Stimulated activated CD8-positive, alpha-beta memory T cell treated with anti-CD3 and anti-CD28 coated beads, Interleukin-2, amount 100 ng/mL, for 1 hour (primary cell): ENCODE results near the gene LRRC32.

Experiments
- DNase-seq, 2 donors: peaks; one replicate each; pipeline ENCODE4 v3.0.0-alpha.2; 2020; ENCODE audit warnings: low read depth in 2 of 2

Gene LRRC32

DNA sequence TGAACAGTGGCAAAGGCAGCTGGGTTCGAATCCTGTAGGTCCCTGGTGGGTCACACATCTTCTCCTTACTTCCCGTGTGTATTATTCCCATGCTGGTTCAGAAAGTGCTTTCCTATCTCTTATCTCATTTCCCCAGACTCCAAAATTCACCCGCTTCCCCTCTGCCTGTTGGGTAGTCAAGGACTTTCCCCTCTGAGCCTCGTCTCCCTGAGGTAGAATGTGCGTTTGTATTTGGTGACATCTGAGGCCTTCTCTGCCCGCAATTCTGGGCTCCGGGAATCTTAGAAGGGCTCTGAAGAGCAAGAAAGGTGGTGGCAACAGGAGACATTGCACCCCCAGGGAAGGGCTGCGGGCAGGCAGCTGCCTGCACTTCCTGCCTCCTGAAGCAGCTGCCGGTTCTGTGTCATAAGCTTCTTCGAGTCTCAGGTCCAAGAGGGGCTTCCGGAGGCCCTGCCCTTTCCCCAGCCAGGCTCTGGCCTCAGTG lies 5.9 kb downstream of the LRRC32 start:
- no peak for DNase-seq

DNA sequence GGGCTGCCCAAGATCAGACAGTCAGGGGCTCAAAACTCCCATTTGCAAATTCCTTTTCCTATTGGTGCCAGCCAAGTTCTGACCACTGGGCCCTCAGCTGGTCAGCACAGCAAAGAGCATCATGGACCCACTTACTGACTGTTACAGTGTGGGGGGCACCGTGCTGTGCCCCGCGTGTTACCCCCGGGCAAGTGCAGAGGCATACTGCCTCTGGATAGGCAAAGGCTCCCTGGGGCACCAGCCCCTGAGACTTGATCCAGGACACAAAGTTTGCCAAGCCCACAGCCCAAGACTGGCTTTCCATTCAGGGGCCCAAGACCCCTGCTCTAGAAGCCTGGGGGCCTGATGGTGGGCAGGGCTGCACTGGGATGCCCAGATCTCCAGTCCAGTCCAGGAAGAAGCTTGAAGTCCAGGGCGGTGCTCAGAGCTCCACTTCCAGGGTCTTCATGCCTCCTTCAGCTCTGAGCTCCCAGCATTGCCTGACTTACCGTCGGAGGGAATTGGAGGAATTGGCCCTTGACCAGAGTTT lies 6.6 kb downstream of the LRRC32 start:
- no peak for DNase-seq

DNA sequence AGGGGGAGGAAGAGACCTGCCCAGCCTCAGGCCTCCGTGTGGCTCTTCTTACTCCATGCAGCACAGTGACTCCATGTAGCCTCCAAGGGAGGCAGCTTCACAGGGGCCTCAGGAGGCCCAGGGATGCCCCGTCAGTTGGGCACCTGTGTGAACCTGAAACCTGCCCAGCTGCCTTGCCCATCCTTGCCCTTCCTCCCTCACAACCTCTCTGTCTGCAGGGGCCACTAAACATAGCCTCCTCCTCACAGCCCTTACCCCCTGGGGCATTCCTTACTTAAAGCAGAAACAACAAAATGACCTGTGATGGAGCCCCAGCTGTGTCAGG lies 7.1 kb downstream of the LRRC32 start:
- DNase-seq = no peak

DNA sequence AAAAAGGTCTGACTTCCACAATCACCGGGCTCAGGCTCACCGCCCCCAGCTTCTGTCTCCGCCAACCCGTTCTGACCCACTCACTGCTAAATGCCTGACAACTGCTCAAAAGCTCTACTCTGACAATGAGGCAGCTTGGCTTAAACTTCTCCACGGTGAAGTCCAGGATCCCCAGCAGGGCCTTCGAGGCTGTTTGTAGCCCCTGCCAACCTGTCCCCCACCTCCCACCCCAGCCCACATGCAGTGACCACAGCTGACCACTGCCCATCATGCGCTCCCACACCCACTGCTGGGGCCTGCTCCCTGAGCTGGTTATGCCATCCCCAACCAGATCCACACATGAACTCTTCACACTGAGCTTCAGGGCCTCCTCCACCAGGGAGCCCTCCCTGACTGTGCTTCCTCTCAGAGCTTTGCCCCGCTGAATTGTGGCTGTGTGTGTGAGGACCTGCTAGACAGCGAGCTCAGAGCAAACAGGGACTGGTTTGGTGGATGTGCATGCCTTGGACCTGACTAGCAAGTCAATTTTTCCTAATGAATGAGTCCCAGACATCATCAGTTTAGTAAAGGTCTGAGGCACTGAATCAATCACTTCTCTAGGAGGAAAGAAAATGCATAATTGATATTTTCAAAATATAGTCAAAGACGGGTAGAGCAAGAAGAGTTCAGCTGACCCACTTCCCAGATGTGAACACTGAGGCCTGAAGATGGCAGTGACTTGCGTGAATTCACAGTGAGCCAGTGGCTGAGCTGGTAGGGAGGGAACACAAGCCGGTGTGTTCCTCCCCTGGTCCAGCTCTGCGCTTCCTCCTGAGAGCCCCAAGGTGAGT lies 7.7 kb downstream of the LRRC32 start:
- DNase-seq = no peak

DNA sequence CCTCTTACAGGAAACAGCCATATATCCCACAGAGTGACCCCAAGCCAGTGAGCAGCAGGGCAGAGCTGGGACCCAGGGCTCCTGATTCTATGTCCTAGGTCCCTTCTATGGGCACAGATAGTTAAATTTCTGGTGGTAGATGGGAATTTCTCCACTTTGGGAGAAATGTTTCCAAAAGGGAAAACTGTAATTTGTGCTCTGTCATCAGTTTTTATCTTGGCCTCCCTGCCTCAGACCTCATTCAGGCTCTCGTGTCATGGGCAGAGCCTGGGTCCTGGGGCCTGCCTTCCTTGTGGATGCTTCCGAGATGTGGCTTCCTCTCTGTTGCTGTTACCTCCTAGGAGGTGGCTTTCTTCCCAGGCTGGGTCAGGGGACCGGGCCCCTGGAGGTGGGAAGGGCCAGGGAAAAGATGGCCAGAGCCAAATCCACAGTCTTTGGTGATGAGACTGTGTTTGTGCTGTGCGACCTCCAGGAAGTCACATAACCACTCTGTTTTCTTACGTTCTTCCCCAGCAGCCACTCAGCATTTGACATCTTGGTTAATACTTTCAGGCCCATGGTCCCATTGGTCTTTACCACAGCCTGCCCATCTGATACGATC lies 8.6 kb downstream of the LRRC32 start:
- DNase-seq = no peak

DNA sequence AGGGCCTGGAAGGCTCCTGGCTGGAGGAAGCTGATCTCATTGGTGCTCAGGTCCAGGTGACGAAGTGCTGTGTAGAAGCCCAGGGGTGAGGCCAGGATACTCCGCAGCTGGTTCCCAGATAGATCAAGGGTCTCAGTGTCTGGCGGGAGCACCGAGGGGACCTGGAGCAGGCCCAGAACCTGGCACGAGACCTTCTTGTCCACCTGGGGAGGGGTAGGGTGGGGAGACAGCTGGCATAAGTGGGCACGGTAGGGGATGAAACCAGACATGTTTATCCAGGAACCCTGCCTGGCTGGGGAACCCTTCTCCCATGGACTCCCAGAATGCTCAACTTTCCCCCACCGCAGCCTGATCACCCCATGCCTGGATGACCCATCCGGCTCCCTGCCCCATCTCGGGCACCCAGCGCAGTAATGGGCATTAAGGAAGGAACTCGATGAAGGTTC lies 9.2 kb downstream of the LRRC32 start:
- DNase-seq = no peak

DNA sequence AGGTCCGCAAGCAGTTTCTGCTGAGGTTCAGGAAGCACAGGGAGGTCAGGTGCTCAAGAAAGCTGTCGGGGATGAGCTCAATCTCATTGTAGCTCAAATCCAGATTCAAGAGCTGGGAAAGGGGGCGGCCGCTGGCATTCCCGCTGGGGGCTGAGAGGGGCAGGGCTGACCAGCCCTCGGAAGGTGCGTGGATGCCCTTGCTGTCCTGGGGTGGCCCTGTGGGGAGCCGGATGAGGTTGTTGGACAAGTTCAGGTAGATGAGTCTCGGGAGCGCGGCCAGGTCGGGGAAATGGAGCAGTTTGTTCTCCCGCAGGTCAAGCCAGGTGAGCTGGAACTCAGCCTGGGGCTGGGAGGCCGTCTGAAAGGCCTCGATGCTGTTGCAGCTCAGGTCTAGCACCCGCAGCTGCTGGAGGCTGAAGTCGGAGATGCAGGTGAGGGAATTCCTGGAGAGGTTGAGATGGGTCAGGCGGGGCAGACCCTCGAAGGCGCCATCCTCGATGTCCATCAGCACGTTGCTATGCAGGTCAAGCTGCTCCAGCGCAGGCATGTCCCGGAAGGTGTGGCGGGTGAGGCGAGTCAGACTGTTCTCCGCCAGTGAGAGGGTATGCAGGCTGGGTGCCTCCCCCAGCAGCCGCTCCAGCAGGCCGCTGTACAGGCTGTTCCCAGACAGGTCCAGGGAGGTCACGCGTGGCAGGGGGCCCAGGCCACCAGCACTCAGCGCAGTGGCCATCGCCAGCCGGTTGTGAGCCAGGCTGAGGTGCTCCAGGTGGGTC lies 9.8 kb downstream of the LRRC32 start:
- DNase-seq = no peak

DNA sequence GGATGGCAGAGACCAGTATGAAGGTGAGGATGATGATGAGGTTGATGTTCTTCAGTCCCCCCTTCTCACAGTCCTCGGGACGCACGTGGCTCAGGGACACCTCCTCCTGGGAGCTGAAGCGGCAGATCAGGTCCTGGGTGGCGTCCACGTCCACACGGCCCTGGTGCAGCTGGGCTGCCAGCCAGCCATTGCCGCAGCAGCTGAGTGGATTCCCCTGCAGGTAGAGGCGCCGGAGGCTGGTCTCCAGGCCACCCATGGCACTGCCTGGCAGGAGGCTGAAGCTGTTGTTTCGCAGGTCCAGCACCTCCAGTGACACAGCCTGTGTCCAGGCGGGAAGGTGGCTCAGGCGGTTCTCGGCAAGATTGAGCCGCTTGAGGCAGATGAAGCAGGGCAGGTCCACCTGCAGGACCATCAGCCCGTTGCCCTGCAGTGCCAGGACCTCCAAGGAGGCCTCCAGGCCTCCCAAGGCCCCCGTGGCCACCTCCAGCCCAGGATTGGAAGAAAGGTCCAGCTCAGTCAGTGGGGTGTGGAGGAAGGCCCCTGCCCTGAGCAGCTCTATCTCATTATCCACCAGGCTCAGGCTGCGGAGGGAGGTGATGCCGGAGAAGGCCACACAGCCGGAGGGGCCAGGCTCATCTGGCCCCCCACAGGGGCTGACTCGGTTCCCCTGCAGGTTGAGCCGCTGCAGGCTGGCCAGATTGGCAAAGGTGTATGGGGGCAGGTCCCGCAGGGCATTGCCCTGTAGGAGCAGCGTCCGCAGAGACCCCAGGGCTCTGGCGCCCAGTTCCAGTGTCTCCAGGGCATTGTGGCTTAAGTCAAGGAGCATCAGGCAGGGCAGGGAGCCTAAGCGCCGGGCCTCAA lies 10.6 kb downstream of the LRRC32 start:
- no peak for DNase-seq

DNA sequence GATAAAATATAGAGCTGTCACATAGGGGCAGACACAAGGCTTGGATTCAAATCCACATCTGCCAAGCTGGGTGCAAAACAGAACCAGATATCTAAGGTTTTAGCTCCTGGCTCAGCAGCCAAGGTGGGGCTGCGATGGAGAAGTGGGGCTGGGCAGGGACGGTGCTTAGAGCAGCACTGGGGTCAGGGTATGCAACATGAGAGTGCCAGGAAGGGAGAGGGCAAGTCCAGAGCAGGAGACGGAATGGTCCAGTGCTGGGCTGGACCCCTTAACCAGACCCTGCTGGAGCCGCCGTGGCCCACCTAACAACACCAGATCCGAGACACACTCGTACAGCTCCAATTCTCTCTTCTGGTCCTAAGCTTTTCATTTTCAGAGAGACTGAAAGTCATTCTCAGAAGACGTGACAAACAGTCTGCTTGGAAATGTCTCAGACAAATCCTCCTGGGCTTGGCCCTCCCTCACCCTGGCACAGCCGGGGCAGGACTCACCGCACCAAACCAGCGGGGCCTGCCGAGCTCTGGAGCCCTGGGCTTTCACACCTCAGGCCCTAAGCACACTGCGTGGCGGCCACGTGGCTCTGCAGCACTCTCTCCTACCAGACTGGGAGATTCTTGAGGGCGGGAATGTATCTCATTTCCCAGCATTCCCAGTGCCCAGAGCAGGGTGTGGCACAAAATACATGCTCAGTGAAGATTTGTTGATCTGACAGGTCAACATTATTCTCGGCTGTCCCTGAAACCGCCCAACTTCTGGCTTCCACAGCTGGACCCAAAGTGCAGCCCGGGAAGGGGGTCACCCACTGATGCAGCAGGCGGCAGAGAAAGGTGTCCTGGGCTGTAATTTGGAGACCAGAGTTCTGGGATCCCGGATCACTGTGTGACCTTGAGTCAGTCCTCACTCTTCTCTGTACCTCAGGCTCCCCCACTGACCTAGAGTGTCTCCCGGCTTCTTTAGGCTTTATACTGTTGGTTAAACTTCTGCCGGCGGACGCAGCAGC lies 11.6 kb downstream of the LRRC32 start:
- no peak for DNase-seq

DNA sequence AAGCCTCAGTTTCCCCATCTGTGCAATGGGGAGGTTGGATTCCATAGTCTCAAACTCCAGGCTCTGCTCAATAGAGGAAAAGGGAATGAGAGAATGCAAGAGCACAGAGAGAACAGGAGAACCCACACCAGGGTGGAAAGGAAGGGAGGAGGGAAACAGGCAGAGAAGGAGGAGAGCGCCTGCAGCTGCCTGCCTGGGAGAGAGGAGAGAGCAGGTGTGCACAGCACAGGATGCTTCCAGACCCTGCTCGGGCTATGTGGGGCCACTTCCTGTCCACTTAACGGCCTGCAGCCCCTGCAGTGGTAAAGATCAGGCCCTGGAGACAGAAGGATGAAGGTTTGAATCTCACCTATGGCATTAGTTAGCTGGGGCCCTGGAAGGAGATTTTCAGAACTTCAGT lies 12.3 kb downstream of the LRRC32 start:
- no peak for DNase-seq

DNA sequence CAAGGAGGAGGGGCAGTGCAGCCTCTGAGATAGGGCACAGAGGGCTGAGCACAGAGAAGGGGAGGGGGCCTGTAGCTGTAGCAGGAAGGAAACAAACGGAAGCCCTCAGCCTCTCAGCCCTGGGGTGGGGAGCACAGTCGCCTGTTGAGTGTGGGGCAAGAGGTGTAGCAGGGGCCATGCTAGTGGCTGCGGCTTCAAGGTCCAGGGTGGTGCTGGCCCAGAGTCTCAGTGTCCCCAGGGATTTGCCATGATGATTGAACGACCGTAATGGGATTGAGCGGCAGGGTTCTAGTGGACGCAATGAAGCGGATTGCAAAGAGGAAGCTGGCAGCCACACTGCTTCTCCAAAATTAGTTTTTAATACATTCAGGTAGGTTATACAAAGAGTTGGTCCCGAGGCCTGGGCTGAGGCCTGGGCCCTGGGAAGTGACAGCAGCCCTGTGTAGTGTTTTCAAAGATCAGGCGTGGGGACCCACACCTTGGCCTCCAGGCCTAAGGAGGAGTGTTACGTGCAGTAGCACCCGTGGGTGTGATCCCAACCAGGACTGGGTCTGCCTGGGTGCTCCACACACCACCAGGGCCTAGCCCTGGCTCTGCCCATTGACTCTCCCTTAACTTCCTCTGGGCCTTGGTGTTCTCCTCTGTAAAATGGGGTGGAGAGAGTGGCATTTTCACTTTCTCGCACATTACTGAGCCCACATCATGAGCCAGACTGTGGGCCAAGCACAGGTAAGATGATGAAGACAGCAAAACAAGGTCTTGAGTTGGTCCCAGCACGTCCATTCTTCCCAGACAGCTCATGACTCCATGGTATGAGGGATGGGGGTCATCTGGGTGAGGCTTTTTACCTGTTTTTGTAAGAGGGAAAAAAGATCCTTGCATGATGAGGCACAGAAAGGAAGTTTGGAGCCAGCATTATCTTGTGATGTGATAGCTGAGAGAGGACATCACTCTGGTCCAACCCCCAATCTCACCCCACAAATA lies 13.1 kb downstream of the LRRC32 start:
- no peak for DNase-seq

DNA sequence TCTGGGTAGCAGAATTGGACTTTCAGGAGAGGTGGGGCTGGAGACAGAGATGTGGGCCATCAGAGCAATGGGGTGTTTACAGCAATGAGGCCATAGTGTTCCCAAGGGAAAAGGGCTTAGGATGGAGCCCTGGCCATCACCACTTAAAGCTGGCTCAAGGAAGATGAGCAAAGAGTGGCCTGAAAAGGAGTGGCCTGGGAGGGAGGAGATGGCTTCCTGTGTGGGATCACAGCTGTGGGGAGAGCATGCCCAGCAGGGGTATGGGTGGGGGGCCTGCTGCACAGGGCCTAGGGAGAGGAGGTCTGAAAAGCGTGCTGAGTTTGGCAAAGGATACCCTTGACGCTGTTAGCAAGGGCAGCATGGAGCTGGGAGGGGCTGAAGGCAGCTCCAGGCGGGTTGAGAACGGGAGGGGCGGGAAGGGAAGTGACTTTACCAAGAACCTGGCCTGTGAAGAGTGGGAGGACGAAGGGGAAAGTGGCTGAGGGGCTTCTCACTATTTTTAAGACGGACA lies 13.9 kb downstream of the LRRC32 start:
- DNase-seq = no peak

DNA sequence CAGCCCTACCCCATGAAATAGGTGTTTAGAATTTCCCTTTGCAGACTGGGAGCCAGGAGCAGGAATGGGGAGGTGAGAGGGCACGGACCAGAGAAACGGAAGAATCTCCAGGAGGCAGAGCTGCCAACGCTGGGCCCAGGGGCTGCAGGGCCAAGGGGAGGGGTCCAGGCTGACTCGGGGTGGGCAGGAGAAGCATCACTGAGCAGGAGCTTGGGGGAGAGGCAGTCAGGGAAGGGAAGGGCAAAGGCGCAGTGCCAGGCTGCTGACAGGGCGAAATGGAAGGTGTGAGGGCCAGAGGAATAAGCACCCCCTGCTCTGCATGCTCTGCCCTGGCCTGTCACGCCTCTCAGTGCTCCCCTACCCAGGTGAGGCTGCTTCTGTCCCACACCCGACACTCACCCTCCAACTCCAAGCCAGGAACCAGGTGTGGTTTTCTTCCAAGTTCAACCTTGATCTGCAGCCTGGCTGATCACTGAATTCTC lies 14.5 kb downstream of the LRRC32 start:
- DNase-seq = no peak

DNA sequence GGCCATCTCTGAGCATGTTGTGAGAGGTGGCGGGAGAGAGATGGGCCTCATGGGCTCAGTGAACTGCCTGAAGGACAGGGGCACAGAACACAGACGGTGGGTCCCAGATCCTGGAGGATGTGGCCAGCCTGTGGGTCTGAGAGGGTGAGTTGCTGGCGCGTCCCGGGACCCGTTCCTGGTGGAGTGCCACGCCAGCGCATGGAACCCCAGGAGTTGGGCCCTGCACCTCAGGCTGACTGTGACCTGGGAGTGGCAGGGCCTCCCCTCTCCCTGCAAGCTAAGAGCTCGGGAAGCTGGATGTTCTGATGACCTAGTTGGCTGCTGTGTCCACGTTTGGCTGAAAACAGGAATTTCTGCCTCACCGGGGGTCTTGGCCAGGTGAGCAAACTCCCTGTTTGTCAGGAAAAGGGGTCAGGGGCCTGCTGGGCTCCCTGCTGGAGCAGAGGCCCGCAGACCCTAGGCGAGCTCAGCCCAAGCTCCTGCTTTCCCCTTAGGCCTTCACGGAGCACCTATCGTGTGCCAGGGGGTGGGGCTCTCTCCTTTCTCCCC lies 15.0 kb downstream of the LRRC32 start:
- DNase-seq = no peak

DNA sequence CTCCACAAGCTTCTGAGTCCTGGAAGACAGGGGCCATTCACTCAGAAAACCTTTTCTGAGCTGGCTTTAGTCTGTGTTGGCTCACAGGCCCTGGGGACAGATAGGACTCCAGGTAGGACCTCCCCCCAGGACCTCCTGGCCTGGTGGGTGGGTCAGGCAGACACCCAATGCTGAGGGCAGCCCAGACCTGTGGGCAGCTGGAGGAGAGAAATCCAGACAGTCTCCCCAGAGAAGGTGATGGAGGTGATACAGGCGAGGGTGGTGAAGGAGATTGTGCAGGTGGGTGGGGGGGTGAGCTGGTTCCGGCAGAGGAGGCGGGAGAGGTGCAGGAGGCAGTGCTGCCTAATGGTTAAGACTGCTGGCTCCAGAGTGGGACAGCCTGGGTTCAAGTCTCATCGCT lies 15.6 kb downstream of the LRRC32 start:
- no peak for DNase-seq

DNA sequence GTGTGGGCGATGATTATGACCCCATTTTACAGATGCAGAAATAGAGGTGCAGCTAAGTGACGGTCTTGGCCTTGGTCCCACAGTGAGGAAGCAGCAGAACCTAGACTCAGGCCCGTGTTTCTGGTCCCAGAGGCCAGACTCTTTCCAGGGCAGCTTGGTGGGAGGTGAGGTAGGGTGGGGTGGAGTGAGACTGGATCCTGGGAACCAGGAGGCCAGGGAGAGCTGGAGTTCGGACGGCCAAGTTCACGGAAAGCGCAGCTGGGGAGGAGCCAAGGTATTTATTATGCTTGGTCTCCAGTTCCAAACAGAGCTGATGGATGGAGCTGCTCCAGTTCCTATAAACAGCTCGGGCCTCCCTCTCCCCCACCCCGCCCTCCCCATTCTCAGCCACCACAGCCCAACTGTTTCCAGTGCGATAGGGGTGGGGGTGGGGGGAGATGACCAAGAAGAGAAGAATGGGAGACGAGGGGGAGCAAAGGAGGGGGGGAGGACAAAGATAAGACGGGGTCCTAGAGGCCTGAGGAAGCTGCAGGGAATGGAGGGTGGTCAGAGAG lies 16.2 kb downstream of the LRRC32 start:
- DNase-seq = no peak

DNA sequence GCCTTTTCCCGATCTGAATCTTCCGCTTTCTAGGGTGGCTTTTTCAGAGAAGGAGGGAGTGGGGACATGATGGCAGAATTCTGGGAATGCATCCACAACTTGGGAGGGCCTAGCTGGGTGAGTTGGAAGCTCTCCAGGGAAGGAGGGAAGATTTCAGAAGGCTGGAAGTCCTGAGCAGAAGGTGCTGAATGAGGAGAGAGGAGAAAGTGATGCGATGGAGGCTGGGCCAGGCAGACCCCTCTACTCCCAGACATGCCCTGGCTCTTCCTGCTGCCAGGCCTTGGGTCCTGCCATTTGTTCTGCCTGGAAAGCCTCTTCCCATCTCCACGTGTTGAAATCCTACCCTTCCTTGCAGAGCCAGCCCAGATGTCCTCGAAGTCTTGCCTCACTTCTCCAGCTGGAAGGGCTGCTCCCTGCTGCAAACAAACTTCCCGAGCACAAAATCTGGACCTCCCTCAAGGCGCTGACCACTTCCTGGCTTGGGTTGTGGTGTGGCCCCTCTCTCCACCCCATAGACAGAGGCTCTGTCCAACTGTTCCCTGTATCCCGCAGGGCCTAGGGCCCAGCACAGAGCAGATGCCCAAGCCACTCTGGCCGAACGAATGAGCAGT lies 16.8 kb downstream of the LRRC32 start:
- no peak for DNase-seq
